Measurements from ENCODE around the gene LRRC37A3.
"Not testable (repeated sequence)": the region's sequence is repeated elsewhere in the genome, so short reads cannot be mapped to it uniquely, and the experiment has no call there.

DNA sequence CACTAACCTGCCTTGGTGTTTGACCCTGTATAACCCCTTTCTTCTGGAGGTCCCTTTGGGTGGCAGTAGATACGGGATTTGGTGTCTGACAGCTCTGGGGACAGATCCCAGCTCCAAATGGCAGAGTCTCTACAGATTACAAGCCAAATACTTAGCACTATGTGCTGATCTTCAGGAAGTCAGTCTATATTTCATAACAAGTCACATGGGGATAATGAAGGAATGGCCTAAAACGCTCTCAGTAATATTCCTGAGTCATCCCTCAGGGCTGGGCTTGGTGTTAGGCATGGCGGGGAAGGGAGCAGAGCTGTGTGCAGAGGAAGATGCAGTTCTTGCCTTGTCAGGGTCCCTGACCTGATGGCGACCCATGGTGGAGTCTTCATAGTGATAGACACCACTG lies 72.4 kb downstream of the LRRC37A3 start:
- TF ChIP-seq CTCF, POLR2A, POLR2AphosphoS5 (IDR thresholded peaks at IDR 0.05): not testable (repeated sequence)
